Measurements from ENCODE around the gene GBF1. TPM values are rescaled to one million over a fixed set of nuclear protein-coding genes. Genes with fewer than 3 reads are reported as not detected.

GBF1 gene
- total RNA-seq, 1 donor from 2014 or later: 71.6 TPM

DNA sequence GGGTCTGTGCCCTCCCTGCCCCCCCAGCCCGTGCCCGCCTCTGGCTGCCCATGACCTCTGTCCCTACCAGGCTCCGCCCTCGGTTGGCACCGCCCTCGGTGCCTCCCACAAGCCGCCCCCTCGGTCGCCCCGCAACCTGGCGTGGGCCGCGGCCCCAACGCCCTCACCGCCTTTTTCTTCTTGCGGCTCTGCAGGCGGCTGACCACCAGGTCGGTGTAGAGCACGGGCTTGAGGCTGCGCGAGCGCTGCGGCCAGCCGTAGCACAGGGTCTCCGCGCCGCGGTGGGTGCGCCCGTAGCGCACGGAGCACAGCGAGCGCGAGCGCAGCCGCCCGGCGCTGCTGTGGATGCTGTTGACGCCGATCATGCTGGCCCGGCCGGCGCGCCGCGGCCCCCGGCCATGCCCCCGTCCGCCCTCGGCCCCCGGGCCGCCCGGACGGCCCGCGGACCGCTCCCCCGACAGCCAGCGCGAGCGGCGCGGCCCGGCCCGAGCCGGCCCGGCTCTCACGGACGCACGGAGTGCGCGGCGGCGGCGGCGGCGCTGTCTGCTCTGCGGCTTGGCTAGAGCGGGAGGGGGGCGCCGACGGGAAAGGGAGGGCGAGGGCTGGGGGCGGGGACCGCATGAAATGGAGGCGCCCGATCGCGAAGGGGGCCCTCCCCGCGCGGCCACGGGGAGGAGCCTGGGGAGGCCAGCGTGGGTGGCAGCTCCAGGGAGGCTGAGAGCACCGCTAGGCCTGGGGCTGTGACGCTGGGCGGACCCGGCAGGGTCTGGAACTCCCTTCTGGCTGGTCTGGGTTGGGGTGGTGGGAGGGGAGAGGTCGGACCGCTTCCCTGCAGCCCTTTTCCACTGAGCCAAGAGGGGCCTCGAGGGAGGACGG is 163.6 kb downstream of the GBF1 start:
- peaks cover 21% of the 10 kb centered on the region for H3K27me3 Mint-ChIP-seq (ENCODE audit: unreplicated experiment)
- peak; percentile 71 for DNase-seq
- H3K4me3 Mint-ChIP-seq (ENCODE audit: unreplicated experiment): peak overlapping the region; percentile 92
- peak overlapping the region; percentile 96 for H3K27ac Mint-ChIP-seq (ENCODE audit: unreplicated experiment)
- H3K9me3 Mint-ChIP-seq (ENCODE audit: unreplicated experiment): peaks cover 13% of the 10 kb centered on the region
- H3K36me3 Mint-ChIP-seq (ENCODE audit: unreplicated experiment): no peaks in the 10 kb centered on the region
- no peak for TF ChIP-seq CTCF (IDR thresholded peaks at IDR 0.05; ENCODE audit: partially characterized antibody, unreplicated experiment)
- peaks cover 42% of the 10 kb centered on the region for H3K4me1 Mint-ChIP-seq (ENCODE audit: low read depth, unreplicated experiment)

- H3K4me1 Mint-ChIP-seq (ENCODE audit: low read depth, unreplicated experiment): peaks cover 46% of the 10 kb centered on the region
- H3K27ac Mint-ChIP-seq (ENCODE audit: unreplicated experiment): peak overlapping the region; percentile 96
- peaks cover 13% of the 10 kb centered on the region for H3K9me3 Mint-ChIP-seq (ENCODE audit: unreplicated experiment)
- peaks cover 21% of the 10 kb centered on the region for H3K27me3 Mint-ChIP-seq (ENCODE audit: unreplicated experiment)
- no peak for DNase-seq
- TF ChIP-seq CTCF (IDR thresholded peaks at IDR 0.05; ENCODE audit: partially characterized antibody, unreplicated experiment): no peak
- H3K36me3 Mint-ChIP-seq (ENCODE audit: unreplicated experiment): no peaks in the 10 kb centered on the region
- peak overlapping the region; percentile 92 for H3K4me3 Mint-ChIP-seq (ENCODE audit: unreplicated experiment)
Observed at GRCh38 chr10:102409604-102410428, 164.5 kb downstream of the GBF1 start.

DNA sequence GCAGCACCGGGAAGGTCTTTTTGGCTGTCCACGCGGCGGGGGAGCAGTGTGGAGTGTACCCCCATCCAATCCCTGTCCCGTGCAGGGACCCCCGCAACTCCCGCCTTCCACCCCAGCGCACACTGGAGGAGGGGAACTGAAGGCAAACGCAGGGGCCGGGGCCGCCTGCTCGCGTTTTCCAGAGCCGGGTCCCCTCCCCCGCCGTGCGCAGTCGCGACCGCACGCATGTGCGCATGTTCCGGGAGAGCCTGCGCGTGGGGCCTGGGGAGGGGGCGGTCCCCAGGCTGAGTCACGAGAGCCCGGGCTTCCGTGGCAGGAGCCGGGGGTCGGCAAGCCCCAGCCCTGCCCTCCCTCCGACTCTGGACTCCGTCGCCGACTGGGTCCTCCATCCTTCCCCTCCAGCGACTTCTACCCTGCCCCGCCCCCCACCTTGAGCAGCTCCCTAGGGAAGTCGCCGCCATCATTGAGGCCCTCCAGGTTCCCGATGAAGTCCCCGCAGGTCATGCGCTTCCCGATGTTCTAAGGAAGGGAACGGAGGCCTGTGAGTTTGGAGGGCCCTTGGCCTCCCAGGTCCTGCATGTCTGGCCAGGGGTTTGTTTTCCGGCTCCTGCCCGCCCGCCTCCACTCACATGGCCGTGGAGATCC is 165.2 kb downstream of the GBF1 start:
- no peaks in the 10 kb centered on the region for H3K36me3 Mint-ChIP-seq (ENCODE audit: unreplicated experiment)
- H3K27ac Mint-ChIP-seq (ENCODE audit: unreplicated experiment): peak overlapping the region; percentile 99
- TF ChIP-seq CTCF (IDR thresholded peaks at IDR 0.05; ENCODE audit: partially characterized antibody, unreplicated experiment): no peak
- peaks cover 13% of the 10 kb centered on the region for H3K9me3 Mint-ChIP-seq (ENCODE audit: unreplicated experiment)
- peaks cover 21% of the 10 kb centered on the region for H3K27me3 Mint-ChIP-seq (ENCODE audit: unreplicated experiment)
- peak overlapping the region; percentile 92 for H3K4me3 Mint-ChIP-seq (ENCODE audit: unreplicated experiment)
- DNase-seq: peak; percentile 74
- H3K4me1 Mint-ChIP-seq (ENCODE audit: low read depth, unreplicated experiment): peaks cover 48% of the 10 kb centered on the region

- no peak for TF ChIP-seq CTCF (IDR thresholded peaks at IDR 0.05; ENCODE audit: partially characterized antibody, unreplicated experiment)
- H3K27ac Mint-ChIP-seq (ENCODE audit: unreplicated experiment): peak overlapping the region; percentile 99
- H3K36me3 Mint-ChIP-seq (ENCODE audit: unreplicated experiment): no peaks in the 10 kb centered on the region
- peaks cover 52% of the 10 kb centered on the region for H3K4me1 Mint-ChIP-seq (ENCODE audit: low read depth, unreplicated experiment)
- peaks cover 16% of the 10 kb centered on the region for H3K9me3 Mint-ChIP-seq (ENCODE audit: unreplicated experiment)
- peaks cover 21% of the 10 kb centered on the region for H3K27me3 Mint-ChIP-seq (ENCODE audit: unreplicated experiment)
- DNase-seq: no peak
- H3K4me3 Mint-ChIP-seq (ENCODE audit: unreplicated experiment): peak overlapping the region; percentile 89
Observed at GRCh38 chr10:102411341-102412255, 166.3 kb downstream of the GBF1 start.

All from glutamatergic neuron (in vitro differentiated cells).